D721Med (cell line): ENCODE measurements around the gene FOXK1.

Source experiments
- DNase-seq: peaks from one replicate; pipeline ENCODE4 v3.0.0; 2011; ENCODE audit warnings: low spot score; ENCODE audit not compliant: insufficient read length
- FAIRE-seq: peaks from 2 replicates; lab custom pipeline; 2011; peaks lifted over from hg19 to GRCh38; lab: Jason Lieb, UNC
- CTCF ChIP-seq: IDR thresholded peaks from 2 replicates; pipeline ENCODE4 v1.5.1; 2012; ENCODE audit warnings: mild to moderate bottlenecking, control low read depth; ENCODE audit not compliant: insufficient read depth; ENCODE audit errors: missing control alignments

FOXK1 gene

GRCh38 chr7:4699841-4700240 lies 17.7 kb downstream of the FOXK1 start:
- no peak for TF ChIP-seq CTCF
- DNase-seq (no peak), FAIRE-seq (no peak)

- DNase-seq (no peak), FAIRE-seq (no peak)
- TF ChIP-seq CTCF = no peak
Observed at GRCh38 chr7:4700577-4701235, 18.6 kb downstream of the FOXK1 start.

GRCh38 chr7:4702961-4703512 lies 20.9 kb downstream of the FOXK1 start:
- TF ChIP-seq CTCF = no peak
- FAIRE-seq (no peak), DNase-seq (no peak)

- no peak for TF ChIP-seq CTCF
- no peak for FAIRE-seq
- DNase-seq = no peak
Observed at GRCh38 chr7:4703532-4703931, 21.4 kb downstream of the FOXK1 start.

GRCh38 chr7:4706384-4707216 lies 24.5 kb downstream of the FOXK1 start:
- DNase-seq (no peak), FAIRE-seq (no peak)
- TF ChIP-seq CTCF = no peak

GRCh38 chr7:4707217-4707741 lies 25.2 kb downstream of the FOXK1 start:
- TF ChIP-seq CTCF = no peak
- DNase-seq (no peak), FAIRE-seq (no peak)

GRCh38 chr7:4707980-4708411 lies 25.9 kb downstream of the FOXK1 start:
- FAIRE-seq (no peak), DNase-seq (no peak)
- no peak for TF ChIP-seq CTCF
